ENCODE results near the gene TROAP. TPM values are rescaled to one million over a fixed set of nuclear protein-coding genes. Genes with fewer than 3 reads are reported as not detected.

The TROAP gene
- total RNA-seq, 1 experiment from 2014 or later, result 135 TPM

DNA sequence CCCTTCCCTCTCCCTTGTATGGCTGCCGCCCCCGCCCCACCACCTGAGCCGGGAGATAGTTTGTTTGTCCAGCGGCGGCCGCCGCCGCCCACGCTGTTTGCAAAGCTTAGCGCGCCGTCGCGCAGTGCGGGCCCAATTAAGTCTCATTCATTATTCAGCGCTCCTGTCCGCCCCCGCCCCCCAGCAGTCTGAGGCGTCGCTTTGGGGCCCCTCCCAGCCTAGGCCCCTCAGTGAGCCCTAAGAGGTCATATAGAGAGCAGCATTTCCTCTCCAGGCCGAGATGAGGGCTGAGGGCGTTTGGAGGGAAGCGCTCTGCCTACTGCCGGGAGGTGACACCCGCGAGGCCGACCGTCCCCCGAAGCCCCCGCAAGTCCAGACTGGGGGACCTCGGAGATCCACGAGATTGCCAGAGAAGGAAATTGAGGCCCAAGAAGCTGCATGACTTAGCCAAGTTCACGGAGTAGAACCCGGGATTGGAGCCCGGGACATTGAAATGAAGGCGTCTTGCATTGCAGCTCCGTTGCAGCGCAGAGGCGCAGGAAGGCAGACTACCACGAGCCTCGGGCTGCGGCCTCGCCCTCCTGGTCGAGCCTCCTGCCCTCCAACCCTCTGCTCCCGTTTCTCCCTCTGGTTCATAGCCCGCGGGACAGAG lies 23.7 kb downstream of the TROAP start, which contains the start of gene DNAJC22:
Gene DNAJC22 (plus strand): TSS at position 230 of the 652 bp plus-strand sequence. CDS start 1,985 bp downstream, outside the sequence.
- ChIA-PET POLR2A (interaction anchor here (0.5 to 2.7 kb wide), 6 partner anchors 10 to 213 kb away, joined by 3 to 30 read pairs (median 8); partner anchors contain the start of genes SPATS2 and TROAP), CTCF (interaction anchor here (0.5 to 3.5 kb wide), 27 partner anchors 9 to 389 kb away, joined by 3 to 153 read pairs (median 5); partner anchors contain the start of genes ARF3, C1QL4, KCNH3 and PRPH)
- Mint-ChIP-seq H3K27ac (ENCODE audit: unreplicated experiment) (peak within 1 kb of the TSS; percentile 98), H3K27me3 (ENCODE audit: insufficient read depth, unreplicated experiment) (no peaks in the 10 kb centered on the region), H3K4me1 (ENCODE audit: low read depth, unreplicated experiment) (peaks cover 14% of the 10 kb centered on the region), H3K4me3 (ENCODE audit: unreplicated experiment) (peak within 1 kb of the TSS; percentile 90), H3K9me3 (ENCODE audit: unreplicated experiment) (no peaks in the 10 kb centered on the region), H3K36me3 (ENCODE audit: insufficient read depth, unreplicated experiment) (peaks cover 26% of the 10 kb centered on the region)
- H3K9me3 ChIP-seq, result no peaks in the 10 kb centered on the region
- DNase-seq, result peak; percentile 61 to 63
- no peaks in the 10 kb centered on the region for H3K27me3 ChIP-seq (replicated peaks; ENCODE audit: control insufficient read depth, insufficient read depth, low read length)
- H3K4me3 ChIP-seq (ENCODE audit: low read depth, low read length), result peak within 1 kb of the TSS; percentile 43
- BruUV-seq (replicated peaks), result no TSS peak
- H3K4me1 ChIP-seq, result peaks cover 16% of the 10 kb centered on the region
- H3K36me3 ChIP-seq (ENCODE audit: control insufficient read depth, insufficient read depth, low read length), result peaks cover 4% of the 10 kb centered on the region
- intact Hi-C loops (cut with micrococcal nuclease; ENCODE audit: unreplicated experiment), result loop anchor here (1.0 to 2.0 kb wide), 3 partner anchors 15 to 58 kb away; no protein-coding TSS in a partner anchor
- TF ChIP-seq, protein P1, sequence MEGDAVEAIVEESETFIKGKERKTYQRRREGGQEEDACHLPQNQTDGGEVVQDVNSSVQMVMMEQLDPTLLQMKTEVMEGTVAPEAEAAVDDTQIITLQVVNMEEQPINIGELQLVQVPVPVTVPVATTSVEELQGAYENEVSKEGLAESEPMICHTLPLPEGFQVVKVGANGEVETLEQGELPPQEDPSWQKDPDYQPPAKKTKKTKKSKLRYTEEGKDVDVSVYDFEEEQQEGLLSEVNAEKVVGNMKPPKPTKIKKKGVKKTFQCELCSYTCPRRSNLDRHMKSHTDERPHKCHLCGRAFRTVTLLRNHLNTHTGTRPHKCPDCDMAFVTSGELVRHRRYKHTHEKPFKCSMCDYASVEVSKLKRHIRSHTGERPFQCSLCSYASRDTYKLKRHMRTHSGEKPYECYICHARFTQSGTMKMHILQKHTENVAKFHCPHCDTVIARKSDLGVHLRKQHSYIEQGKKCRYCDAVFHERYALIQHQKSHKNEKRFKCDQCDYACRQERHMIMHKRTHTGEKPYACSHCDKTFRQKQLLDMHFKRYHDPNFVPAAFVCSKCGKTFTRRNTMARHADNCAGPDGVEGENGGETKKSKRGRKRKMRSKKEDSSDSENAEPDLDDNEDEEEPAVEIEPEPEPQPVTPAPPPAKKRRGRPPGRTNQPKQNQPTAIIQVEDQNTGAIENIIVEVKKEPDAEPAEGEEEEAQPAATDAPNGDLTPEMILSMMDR (IDR thresholded peaks at IDR 0.05; ENCODE audit: insufficient read depth in 1 of 2, low read depth in 1 of 2, low read length in 1 of 2, severe bottlenecking in 1 of 2, unreplicated experiment in 1 of 2), result peak in 1 of 2 experiments; percentile 0

DNA sequence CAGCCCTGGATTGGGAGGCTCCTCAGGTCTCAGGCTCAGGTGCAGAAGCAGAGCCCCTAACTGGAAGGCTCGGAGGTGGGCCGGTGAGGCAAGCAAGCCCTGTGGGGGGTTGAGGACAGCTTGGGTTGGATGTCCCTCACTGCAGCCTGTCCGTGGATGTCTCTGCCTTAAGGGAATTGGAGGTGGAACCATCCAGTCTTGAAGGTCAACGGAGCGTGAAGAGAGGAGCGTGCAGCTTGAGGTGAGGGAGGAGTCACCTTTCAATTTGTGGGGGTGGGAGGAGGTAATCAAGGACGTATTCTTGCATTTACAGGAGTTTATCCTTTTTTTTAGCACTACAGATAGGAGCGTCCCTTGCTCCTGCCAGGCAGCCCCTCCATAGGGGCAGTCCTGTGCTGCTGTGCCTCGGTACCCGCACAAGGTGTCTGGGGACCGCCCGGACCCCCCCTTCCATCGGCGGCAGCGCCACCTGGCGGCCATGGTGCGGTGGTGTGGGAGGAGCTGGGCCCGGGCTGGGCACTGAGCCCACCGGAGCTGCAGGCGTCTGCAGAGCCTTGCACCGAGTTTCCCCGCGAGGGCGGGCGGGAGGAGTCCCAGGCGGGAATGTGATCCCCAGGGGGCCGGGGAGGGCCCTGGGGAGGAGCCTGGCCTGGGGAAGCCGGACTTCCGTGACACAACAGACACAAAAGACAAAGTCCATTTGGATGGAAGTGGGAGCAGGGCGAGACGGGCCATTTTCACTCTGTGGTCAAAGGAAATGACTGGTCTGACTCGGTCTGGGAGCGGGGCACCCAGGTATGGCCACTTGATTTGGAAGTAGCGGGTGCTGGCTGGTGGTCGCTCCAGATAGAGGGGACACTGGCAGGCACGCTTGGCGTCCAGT lies 24.5 kb downstream of the TROAP start:
- TF ChIP-seq, protein P1 (IDR thresholded peaks at IDR 0.05; ENCODE audit: insufficient read depth in 1 of 2, low read depth in 1 of 2, low read length in 1 of 2, severe bottlenecking in 1 of 2, unreplicated experiment in 1 of 2), result peak; percentile 97 to 98
- POLR2A ChIA-PET, result interaction anchor here (0.5 to 2.7 kb wide), 13 partner anchors 11 to 394 kb away, joined by 3 to 30 read pairs (median 3); partner anchors contain the start of genes SPATS2, TMBIM6, TROAP and TUBA1B
- DNase-seq, result peak; percentile 98 to 99
- Histone ChIP-seq H3K36me3 (ENCODE audit: control insufficient read depth, insufficient read depth, low read length) (peaks cover 4% of the 10 kb centered on the region), H3K27me3 (replicated peaks; ENCODE audit: control insufficient read depth, insufficient read depth, low read length) (no peaks in the 10 kb centered on the region), H3K9me3 (no peaks in the 10 kb centered on the region), H3K4me1 (peaks cover 16% of the 10 kb centered on the region), H3K4me3 (ENCODE audit: low read depth, low read length) (peak overlapping the region; percentile 43)
- H3K27me3 Mint-ChIP-seq (ENCODE audit: insufficient read depth, unreplicated experiment), result no peaks in the 10 kb centered on the region
- peaks cover 14% of the 10 kb centered on the region for H3K4me1 Mint-ChIP-seq (ENCODE audit: low read depth, unreplicated experiment)
- no peaks in the 10 kb centered on the region for H3K9me3 Mint-ChIP-seq (ENCODE audit: unreplicated experiment)
- peak overlapping the region; percentile 98 for H3K27ac Mint-ChIP-seq (ENCODE audit: unreplicated experiment)
- H3K4me3 Mint-ChIP-seq (ENCODE audit: unreplicated experiment), result peak overlapping the region; percentile 90
- no TSS peak for BruUV-seq (replicated peaks)
- peaks cover 29% of the 10 kb centered on the region for H3K36me3 Mint-ChIP-seq (ENCODE audit: insufficient read depth, unreplicated experiment)
- CTCF ChIA-PET, result interaction anchor here (0.5 to 3.5 kb wide), 49 partner anchors 9 to 390 kb away, joined by 3 to 153 read pairs (median 4); partner anchors contain the start of genes ARF3, C1QL4, KCNH3 and PRPF40B
- intact Hi-C loops (cut with micrococcal nuclease; ENCODE audit: unreplicated experiment), result loop anchor here (1.0 to 2.0 kb wide), 3 partner anchors 16 to 59 kb away; no protein-coding TSS in a partner anchor

DNA sequence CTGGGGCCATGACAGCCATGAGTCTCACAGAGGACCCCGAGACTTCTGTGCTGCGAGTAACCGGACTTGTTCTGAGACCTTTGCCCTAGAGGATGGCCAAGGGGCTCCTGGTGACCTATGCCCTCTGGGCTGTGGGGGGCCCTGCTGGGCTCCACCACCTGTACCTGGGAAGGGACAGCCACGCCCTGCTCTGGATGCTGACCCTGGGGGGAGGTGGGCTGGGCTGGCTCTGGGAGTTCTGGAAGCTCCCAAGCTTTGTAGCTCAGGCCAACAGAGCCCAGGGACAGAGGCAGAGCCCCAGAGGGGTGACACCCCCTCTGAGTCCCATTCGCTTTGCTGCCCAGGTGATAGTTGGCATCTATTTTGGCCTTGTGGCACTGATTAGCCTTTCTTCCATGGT lies 25.7 kb downstream of the TROAP start:
- Histone ChIP-seq H3K9me3 (no peaks in the 10 kb centered on the region), H3K4me3 (ENCODE audit: low read depth, low read length) (peak overlapping the region; percentile 43), H3K36me3 (ENCODE audit: control insufficient read depth, insufficient read depth, low read length) (peaks cover 4% of the 10 kb centered on the region), H3K4me1 (peaks cover 16% of the 10 kb centered on the region), H3K27me3 (replicated peaks; ENCODE audit: control insufficient read depth, insufficient read depth, low read length) (no peaks in the 10 kb centered on the region)
- no TSS peak for BruUV-seq (replicated peaks)
- intact Hi-C loops (cut with micrococcal nuclease; ENCODE audit: unreplicated experiment), result no loop called here
- H3K36me3 Mint-ChIP-seq (ENCODE audit: insufficient read depth, unreplicated experiment), result peaks cover 24% of the 10 kb centered on the region
- POLR2A ChIA-PET, result no interaction called here
- no peak for DNase-seq
- H3K9me3 Mint-ChIP-seq (ENCODE audit: unreplicated experiment), result no peaks in the 10 kb centered on the region
- CTCF ChIA-PET, result interaction anchor here (0.6 to 3.5 kb wide), 7 partner anchors 10 to 165 kb away, joined by 3 to 68 read pairs (median 4); partner anchors contain the start of gene TROAP
- H3K27me3 Mint-ChIP-seq (ENCODE audit: insufficient read depth, unreplicated experiment), result no peaks in the 10 kb centered on the region
- peak overlapping the region; percentile 98 for H3K27ac Mint-ChIP-seq (ENCODE audit: unreplicated experiment)
- peaks cover 14% of the 10 kb centered on the region for H3K4me1 Mint-ChIP-seq (ENCODE audit: low read depth, unreplicated experiment)
- peak overlapping the region; percentile 90 for H3K4me3 Mint-ChIP-seq (ENCODE audit: unreplicated experiment)
- TF ChIP-seq, protein P1 (IDR thresholded peaks at IDR 0.05; ENCODE audit: insufficient read depth in 1 of 2, low read depth in 1 of 2, low read length in 1 of 2, severe bottlenecking in 1 of 2, unreplicated experiment in 1 of 2), result no peak
